K562 (cell line): ENCODE results near the gene MORC4.

Source experiments
- ATF1 ChIP-seq, 2 experiments: fragments of 450-650 bp in 1 of 2; IDR thresholded peaks; 2 replicates each; pipeline ENCODE4 v1.6.1; 2016; ENCODE audit warnings: missing compliant biosample characterization in 1 of 2, missing genetic modification characterization in 1 of 2
- CHD1 ChIP-seq: fragments of 200-600 bp; sonication (generic); IDR thresholded peaks from one replicate; pipeline ENCODE4 v1.6.1; 2012; ENCODE audit warnings: mild to moderate bottlenecking, moderate library complexity, low read length, inconsistent platforms
- CTCF ChIP-seq, 3 experiments: IDR thresholded peaks in 2 of 3; conservative IDR thresholded peaks in 1 of 3; 2 replicates each; pipeline ENCODE4 v1.5.1; 2011 to 2012; ENCODE audit warnings: low read length in 3 of 3, mild to moderate bottlenecking in 3 of 3, control low read depth in 2 of 3, improper control_type of control experiment in 1 of 3, inconsistent platforms in 1 of 3, low read depth in 1 of 3, mixed read lengths in 1 of 3, moderate library complexity in 1 of 3; ENCODE audit not compliant: insufficient read depth in 2 of 3
- EP300 ChIP-seq: IDR thresholded peaks from 2 replicates; pipeline ENCODE4 v1.6.1; 2012; ENCODE audit warnings: low read length, improper control_type of control experiment
- PKNOX1 ChIP-seq: fragments of 450-650 bp; IDR thresholded peaks from 2 replicates; pipeline ENCODE4 v1.6.1; 2016
- POLR2A ChIP-seq: fragments of 450-650 bp; conservative IDR thresholded peaks from 2 replicates; pipeline ENCODE4 v1.6.1; 2016
- RCOR1 ChIP-seq, 2 experiments: IDR thresholded peaks; 2 replicates each; pipeline ENCODE4 v1.6.1; 2012; ENCODE audit warnings: low read depth in 2 of 2, low read length in 2 of 2, borderline replicate concordance in 1 of 2, improper control_type of control experiment in 1 of 2
- SP1 ChIP-seq: sonication (generic); formaldehyde crosslinking; IDR thresholded peaks from 2 replicates; pipeline ENCODE4 v1.8.1; 2022; ENCODE audit warnings: mild to moderate bottlenecking, missing genetic modification reagents
- SPI1 ChIP-seq: IDR thresholded peaks from 2 replicates; pipeline ENCODE4 v1.6.1; 2011; ENCODE audit warnings: low read depth, low read length, control low read depth, borderline replicate concordance
- STAT6 ChIP-seq: sonication (generic); formaldehyde crosslinking; IDR thresholded peaks from 2 replicates; pipeline ENCODE4 v1.8.1; 2023; ENCODE audit warnings: mild to moderate bottlenecking, missing genetic modification reagents
- ZBTB17 ChIP-seq: fragments of 450-650 bp; formaldehyde crosslinking; IDR thresholded peaks from 2 replicates; pipeline ENCODE4 v1.4.0; 2020; ENCODE audit warnings: mild to moderate bottlenecking
- ZEB2 ChIP-seq: fragments of 450-650 bp; IDR thresholded peaks from 2 replicates; pipeline ENCODE4 v1.6.1; 2016
- ZNF512 ChIP-seq: IDR thresholded peaks from 2 replicates; pipeline ENCODE4 v1.6.1; 2016; ENCODE audit warnings: missing genetic modification characterization, missing compliant biosample characterization
- ZNF740 ChIP-seq, 3 experiments: fragments of 200-800 bp in 1 of 3; sonication (Bioruptor generic) in 1 of 3; sonication (generic) in 1 of 3; formaldehyde crosslinking in 1 of 3; IDR thresholded peaks; 2 replicates each; pipeline versions ENCODE4 v1.6.1 to v1.8.0; 2016 to 2022; ENCODE audit warnings: mild to moderate bottlenecking in 2 of 3, missing compliant biosample characterization in 2 of 3, missing genetic modification characterization in 2 of 3, missing genetic modification reagents in 1 of 3

GRCh38 chrX:106933538-106933961, 66.5 kb downstream of the MORC4 start:
- TF ChIP-seq RCOR1 (IDR thresholded peaks at IDR 0.05; ENCODE audit: borderline replicate concordance in 1 of 2, low read depth in 2 of 2, low read length in 2 of 2) (0 out of 4 replicates have a peak, but pooled peaks of 1 of the 2 experiments have one; percentile 6), CTCF (IDR thresholded peaks at IDR 0.05 in 2 of 3, conservative IDR thresholded peaks at IDR 0.05 in 1 of 3; ENCODE audit: insufficient read depth in 2 of 3, low read depth in 1 of 3, low read length in 3 of 3) (no peak), ZBTB17 (CRISPR knock-in tag) (no peak), POLR2A (no peak), STAT6 (CRISPR knock-in tag) (no peak), SP1 (no peak), ATF1 (CRISPR knock-in tag; IDR thresholded peaks at IDR 0.05) (no peak), ATF1 (tag; IDR thresholded peaks at IDR 0.05) (no peak), ZNF512 (tag) (no peak), EP300 (no peak), ZNF740 (CRISPR knock-in tag; IDR thresholded peaks at IDR 0.05) (no peak), ZNF740 (tag; IDR thresholded peaks at IDR 0.05) (no peak), ZEB2 (no peak), CHD1 (no peak), PKNOX1 (no peak), SPI1 (no peak)
